HCT116 (cell line): ENCODE data around the gene ZSCAN30. TPM values are rescaled to one million over a fixed set of nuclear protein-coding genes. Genes with fewer than 3 reads are reported as not detected.

ENCODE experiments used
- ATAC-seq: fragments of 200-7000 bp; cut with Tn5 transposase; 2 replicates; pipeline ENCODE4 v1.9.1; 2020; ENCODE audit warnings: mild to moderate bottlenecking, moderate library complexity
- BruUV-seq: library from RNA; stranded (reverse); fragments of 400-500 nt; replicated peaks from 2 replicates; lab custom pipeline; 2021; lab: Mats Ljungman, UMichigan
- CTCF ChIA-PET: fragments of 300-600 bp; sonication (Branson Sonifier 250); formaldehyde crosslinking; loops from one replicate; lab custom pipeline; 2021; ENCODE audit warnings: antibody characterized with exemption; lab: Charles Lee
- POLR2A ChIA-PET: fragments of 300-600, 350-600 bp; sonication (Branson Sonifier 250); formaldehyde crosslinking; loops from one replicate; lab custom pipeline; 2021; ENCODE audit warnings: antibody characterized with exemption; lab: Charles Lee
- RAD21 ChIA-PET, 2 experiments: fragments of 300-600 bp; sonication (Branson Sonifier 250); formaldehyde crosslinking; loops; one replicate each; lab custom pipeline; 2023; ENCODE audit warnings: low total read pairs in 2 of 2; ENCODE audit not compliant: uncharacterized antibody in 2 of 2, unreplicated experiment in 2 of 2, low non-redundant PET in 1 of 2; lab: Charles Lee
- DNase-seq: peaks from one replicate; pipeline ENCODE4 v3.0.0-alpha.2; 2010; ENCODE audit warnings: low read depth, low spot score
- H2AFZ ChIP-seq: fragments of 200-600 bp; shearing (Covaris generic), sonication (generic); 2 replicates; pipeline ENCODE4 v1.6.1; 2017; ENCODE audit warnings: low read depth, mixed run types, mixed read lengths, antibody characterized with exemption, low read length; ENCODE audit not compliant: poor library complexity, severe bottlenecking
- H3K27ac ChIP-seq: 2 replicates; pipeline ENCODE4 v1.5.1; 2012; ENCODE audit warnings: low read depth, low read length
- H3K27me3 ChIP-seq: fragments of 200-600 bp; sonication (generic); 2 replicates; pipeline ENCODE4 v1.6.1; 2016; ENCODE audit warnings: mixed run types, low read length, mixed read lengths; ENCODE audit not compliant: insufficient read depth
- H3K36me3 ChIP-seq, 2 experiments: fragments of 200-500 bp in 1 of 2; fragments of 200-600 bp in 1 of 2; sonication (Bioruptor generic) in 1 of 2; sonication (generic) in 1 of 2; 2 replicates each; pipeline versions ENCODE4 v1.5.1 to v1.6.1; 2014 to 2016; ENCODE audit warnings: low read length in 2 of 2, inconsistent platforms in 1 of 2, mixed read lengths in 1 of 2, mixed run types in 1 of 2; ENCODE audit not compliant: insufficient read depth in 2 of 2, control insufficient read depth in 1 of 2
- H3K4me1 ChIP-seq, 2 experiments: fragments of 200-600 bp in 1 of 2; sonication (generic) in 1 of 2; 2 replicates each; pipeline versions ENCODE4 v1.5.1 to v1.6.1; 2012 to 2017; ENCODE audit warnings: low read length in 2 of 2, inconsistent platforms in 1 of 2, mild to moderate bottlenecking in 1 of 2, mixed read lengths in 1 of 2, mixed run types in 1 of 2, moderate library complexity in 1 of 2; ENCODE audit not compliant: insufficient read depth in 2 of 2, control insufficient read depth in 1 of 2
- H3K4me2 ChIP-seq: fragments of 200-600 bp; sonication (generic); 2 replicates; pipeline ENCODE4 v1.6.1; 2017; ENCODE audit warnings: mixed run types, low read length, mixed read lengths
- H3K4me3 ChIP-seq, 2 experiments: fragments of 200-600 bp in 1 of 2; sonication (generic) in 1 of 2; replicated peaks in 1 of 2; 2 replicates each; pipeline ENCODE4 v1.5.1; 2011 to 2016; ENCODE audit warnings: low read length in 2 of 2, control low read depth in 1 of 2, low read depth in 1 of 2, mild to moderate bottlenecking in 1 of 2, mixed read lengths in 1 of 2, mixed run types in 1 of 2
- H3K79me2 ChIP-seq: fragments of 200-600 bp; sonication (generic); 2 replicates; pipeline ENCODE4 v1.6.1; 2017; ENCODE audit warnings: mild to moderate bottlenecking, mixed run types, low read length, moderate library complexity, mixed read lengths; ENCODE audit not compliant: insufficient read depth
- H3K9ac ChIP-seq: fragments of 200-600 bp; sonication (generic); 2 replicates; pipeline ENCODE4 v1.6.1; 2016; ENCODE audit warnings: low read length, mixed read lengths
- H3K9me2 ChIP-seq: fragments of 200-600 bp; sonication (generic), shearing (Covaris generic); 2 replicates; pipeline ENCODE4 v1.6.1; 2017; ENCODE audit warnings: mixed run types, mild to moderate bottlenecking, moderate library complexity; ENCODE audit not compliant: insufficient read depth
- H3K9me3 ChIP-seq, 2 experiments: fragments of 200-500 bp in 1 of 2; fragments of 200-600 bp in 1 of 2; sonication (Bioruptor generic) in 1 of 2; sonication (generic) in 1 of 2; 2 replicates each; pipeline ENCODE4 v1.6.1; 2014 to 2017; ENCODE audit warnings: low read length in 2 of 2, mixed read lengths in 2 of 2, inconsistent platforms in 1 of 2, low read depth in 1 of 2, mild to moderate bottlenecking in 1 of 2, mixed run types in 1 of 2, moderate library complexity in 1 of 2; ENCODE audit not compliant: control insufficient read depth in 1 of 2, insufficient read depth in 1 of 2
- H4K20me1 ChIP-seq: fragments of 200-600 bp; sonication (generic), shearing (Covaris generic); 2 replicates; pipeline ENCODE4 v1.6.1; 2017; ENCODE audit warnings: mixed run types, mild to moderate bottlenecking, moderate library complexity; ENCODE audit not compliant: insufficient read depth
- ATF3 ChIP-seq: IDR thresholded peaks from 2 replicates; pipeline ENCODE4 v1.6.1; 2012
- CBX3 ChIP-seq: IDR thresholded peaks from 2 replicates; pipeline ENCODE4 v1.6.1; 2012; ENCODE audit warnings: low read depth
- CEBPB ChIP-seq: IDR thresholded peaks from 2 replicates; pipeline ENCODE4 v1.6.1; 2012; ENCODE audit warnings: low read depth
- EZH2 ChIP-seq: fragments of 200-600 bp; sonication (generic); IDR thresholded peaks from 2 replicates; pipeline ENCODE4 v1.6.1; 2017; ENCODE audit warnings: antibody characterized with exemption, mixed run types
- EZH2phosphoT487 ChIP-seq: fragments of 200-600 bp; IDR thresholded peaks from 2 replicates; pipeline ENCODE4 v1.6.1; 2018; ENCODE audit warnings: antibody characterized with exemption, borderline replicate concordance
- FOSL1 ChIP-seq: IDR thresholded peaks from 2 replicates; pipeline ENCODE4 v1.6.1; 2012; ENCODE audit warnings: low read depth
- JUND ChIP-seq: IDR thresholded peaks from 2 replicates; pipeline ENCODE4 v1.6.1; 2012
- MAX ChIP-seq: IDR thresholded peaks from 2 replicates; pipeline ENCODE4 v1.6.1; 2012
- POLR2A ChIP-seq: IDR thresholded peaks from 2 replicates; pipeline ENCODE4 v1.7.0; 2011; ENCODE audit warnings: borderline replicate concordance; ENCODE audit not compliant: insufficient read depth, insufficient read length; ENCODE audit errors: extremely low read depth
- POLR2AphosphoS5 ChIP-seq: IDR thresholded peaks from 2 replicates; pipeline ENCODE4 v1.6.1; 2011; ENCODE audit warnings: mild to moderate bottlenecking, low read depth, low read length, moderate library complexity
- SIN3A ChIP-seq: IDR thresholded peaks from 2 replicates; pipeline ENCODE4 v1.6.1; 2012; ENCODE audit warnings: low read depth
- SP1 ChIP-seq: IDR thresholded peaks from 2 replicates; pipeline ENCODE4 v1.6.1; 2012; ENCODE audit warnings: low read depth
- SRF ChIP-seq: IDR thresholded peaks from 2 replicates; pipeline ENCODE4 v1.6.1; 2012; ENCODE audit warnings: low read depth
- TCF7L2 ChIP-seq: IDR thresholded peaks from 2 replicates; pipeline ENCODE4 v1.7.0; 2011; ENCODE audit warnings: borderline replicate concordance, inconsistent platforms; ENCODE audit not compliant: insufficient read depth, insufficient read length; ENCODE audit errors: extremely low read depth
- YY1 ChIP-seq: IDR thresholded peaks from 2 replicates; pipeline ENCODE4 v1.6.1; 2011; ENCODE audit warnings: low read length, low read depth, moderate library complexity, mild to moderate bottlenecking; ENCODE audit not compliant: insufficient replicate concordance; ENCODE audit errors: extremely low read depth
- ZFX ChIP-seq: fragments of 450-650 bp; IDR thresholded peaks from 2 replicates; pipeline ENCODE4 v1.6.1; 2017
- ZNF274 ChIP-seq: fragments of 200-500 bp; sonication (Bioruptor generic); IDR thresholded peaks from 2 replicates; pipeline ENCODE4 v1.6.1; 2014; ENCODE audit warnings: mild to moderate bottlenecking, low read depth, low read length, inconsistent platforms
- intact Hi-C: fragments of 100-400 bp; cut with micrococcal nuclease; formaldehyde crosslinking; loops from 2 replicates; pipeline ENCODE4 v1.10.0; 2022
- total RNA-seq: library from RNA; stranded (reverse); gene quantifications from one replicate; pipeline ENCODE4 v1.2.1, GENCODE V29; 2021; ENCODE audit not compliant: unreplicated experiment
- TF ChIP-seq, protein P1 (sequence below): IDR thresholded peaks from 2 replicates; pipeline ENCODE4 v1.6.1; 2011; ENCODE audit warnings: mild to moderate bottlenecking, low read length, moderate library complexity; ENCODE audit not compliant: insufficient replicate concordance; ENCODE audit errors: extremely low read depth

ZSCAN30 gene
- total RNA-seq, 1 experiment from 2014 or later = 11.5 TPM

DNA sequence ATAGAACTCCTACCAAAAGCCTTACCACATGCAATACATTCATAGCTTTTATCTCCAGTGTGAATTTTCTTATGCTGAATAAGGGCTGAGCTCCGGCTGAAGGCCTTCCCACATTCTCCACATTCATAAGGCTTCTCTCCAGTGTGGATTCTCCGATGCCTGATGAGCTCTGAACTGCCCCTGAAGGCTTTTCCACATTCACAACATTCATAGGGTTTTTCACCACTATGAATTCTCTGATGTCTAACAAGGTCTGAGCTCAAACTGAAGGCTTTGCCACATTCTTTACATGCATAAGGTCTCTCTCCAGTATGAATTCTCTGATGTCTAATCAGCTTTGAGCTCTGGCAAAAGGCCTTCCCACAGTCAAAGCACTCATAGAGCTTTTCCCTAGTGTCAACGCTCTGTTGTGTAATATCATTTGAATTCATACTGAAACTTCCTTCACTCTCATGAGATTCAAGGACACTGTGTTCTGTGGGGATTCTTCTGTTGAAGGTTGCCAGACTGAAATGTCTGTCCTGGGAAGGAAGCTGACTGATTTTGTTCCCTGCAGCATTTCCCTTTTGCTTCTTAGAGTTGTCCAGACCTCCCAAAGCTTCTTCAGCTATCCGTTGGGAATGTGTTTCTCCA, 36.3 kb downstream of the ZSCAN30 start:
- Histone ChIP-seq H3K9me3 (peaks cover 8 to 31% of the 10 kb centered on the region in 2 experiments; a peak in 3 of 4 replicates), H3K27me3 (no peaks in the 10 kb centered on the region)

GRCh38 chr18:35252466-35252865, 37.6 kb downstream of the ZSCAN30 start:
- Histone ChIP-seq H4K20me1 (no peaks in the 10 kb centered on the region), H3K4me3 (no peak overlapping the region), H3K27ac (no peak overlapping the region), H3K9me2 (no peaks in the 10 kb centered on the region), H3K36me3 (peaks cover 9 to 29% of the 10 kb centered on the region in 2 experiments), H3K27me3 (no peaks in the 10 kb centered on the region), H3K9ac (no peak overlapping the region), H3K79me2 (no peaks in the 10 kb centered on the region), H3K4me2 (no peak overlapping the region), H3K4me1 (no peaks in the 10 kb centered on the region)
- ChIA-PET POLR2A (no interaction called here), CTCF (no interaction called here), RAD21 (no interaction called here)
- intact Hi-C loops = no loop called here
- no peak for ATAC-seq
- no peak for DNase-seq
- no TSS peak for BruUV-seq
- TF ChIP-seq CBX3 (no peak), SIN3A (no peak), ZFX (no peak), JUND (no peak), EZH2phosphoT487 (no peak), YY1 (no peak), FOSL1 (no peak), ATF3 (no peak), POLR2A (no peak), SP1 (no peak), CEBPB (no peak), SRF (no peak), TCF7L2 (no peak), EZH2 (no peak), ZNF274 (no peak), MAX (no peak), POLR2AphosphoS5 (no peak)
- TF ChIP-seq, protein P1, sequence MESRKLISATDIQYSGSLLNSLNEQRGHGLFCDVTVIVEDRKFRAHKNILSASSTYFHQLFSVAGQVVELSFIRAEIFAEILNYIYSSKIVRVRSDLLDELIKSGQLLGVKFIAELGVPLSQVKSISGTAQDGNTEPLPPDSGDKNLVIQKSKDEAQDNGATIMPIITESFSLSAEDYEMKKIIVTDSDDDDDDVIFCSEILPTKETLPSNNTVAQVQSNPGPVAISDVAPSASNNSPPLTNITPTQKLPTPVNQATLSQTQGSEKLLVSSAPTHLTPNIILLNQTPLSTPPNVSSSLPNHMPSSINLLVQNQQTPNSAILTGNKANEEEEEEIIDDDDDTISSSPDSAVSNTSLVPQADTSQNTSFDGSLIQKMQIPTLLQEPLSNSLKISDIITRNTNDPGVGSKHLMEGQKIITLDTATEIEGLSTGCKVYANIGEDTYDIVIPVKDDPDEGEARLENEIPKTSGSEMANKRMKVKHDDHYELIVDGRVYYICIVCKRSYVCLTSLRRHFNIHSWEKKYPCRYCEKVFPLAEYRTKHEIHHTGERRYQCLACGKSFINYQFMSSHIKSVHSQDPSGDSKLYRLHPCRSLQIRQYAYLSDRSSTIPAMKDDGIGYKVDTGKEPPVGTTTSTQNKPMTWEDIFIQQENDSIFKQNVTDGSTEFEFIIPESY = no peak
- TF ChIP-seq, all 23 proteins: peak for 0
- Histone ChIP-seq H2AFZ (no peak overlapping the region), H3K9me3 (peaks cover 8 to 31% of the 10 kb centered on the region in 2 experiments; a peak in 3 of 4 replicates)

More for the DNA sequence above, 36.3 kb downstream of the ZSCAN30 start:
- H3K4me3 ChIP-seq = no peak overlapping the region
- CTCF ChIA-PET = no interaction called here
- peaks cover 3 to 17% of the 10 kb centered on the region in 2 experiments; a peak in 3 of 4 replicates for H3K36me3 ChIP-seq
- no peaks in the 10 kb centered on the region for H3K9me2 ChIP-seq
- no TSS peak for BruUV-seq
- intact Hi-C loops = no loop called here
- TF ChIP-seq ZNF274 (peak; percentile 72), CEBPB (no peak)
- DNase-seq (no peak), ATAC-seq (no peak)
- no peak overlapping the region for H3K4me2 ChIP-seq
- H3K9ac ChIP-seq = no peak overlapping the region
- RAD21 ChIA-PET = no interaction called here
- POLR2A ChIA-PET = no interaction called here
- no peaks in the 10 kb centered on the region for H4K20me1 ChIP-seq
- no peaks in the 10 kb centered on the region for H3K4me1 ChIP-seq
- H2AFZ ChIP-seq = no peak overlapping the region
- no peaks in the 10 kb centered on the region for H3K79me2 ChIP-seq
- H3K27ac ChIP-seq = no peak overlapping the region
